ENCODE measurements around the gene TMBIM6.

DNA sequence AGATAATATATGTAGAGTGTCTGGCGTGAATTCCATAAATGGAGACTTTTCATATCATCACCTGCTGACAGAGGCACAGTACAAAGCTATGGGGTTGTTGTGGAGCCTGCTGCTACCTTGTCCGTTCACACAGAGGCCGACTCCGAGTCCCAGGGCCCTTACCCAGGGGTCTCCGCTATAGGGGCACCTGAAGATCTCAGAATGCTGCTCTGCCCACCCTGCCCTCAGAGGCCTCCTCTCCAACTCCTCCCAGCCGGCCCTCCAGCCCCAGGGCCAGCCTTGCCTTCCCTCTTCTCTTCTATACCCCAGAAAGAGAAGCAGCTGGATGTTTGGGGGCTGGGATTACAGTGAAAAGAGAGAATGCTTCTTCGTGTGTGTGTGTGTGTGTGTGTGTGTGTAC lies 65.5 kb downstream of the TMBIM6 start:
- TF ChIP-seq, protein P1, sequence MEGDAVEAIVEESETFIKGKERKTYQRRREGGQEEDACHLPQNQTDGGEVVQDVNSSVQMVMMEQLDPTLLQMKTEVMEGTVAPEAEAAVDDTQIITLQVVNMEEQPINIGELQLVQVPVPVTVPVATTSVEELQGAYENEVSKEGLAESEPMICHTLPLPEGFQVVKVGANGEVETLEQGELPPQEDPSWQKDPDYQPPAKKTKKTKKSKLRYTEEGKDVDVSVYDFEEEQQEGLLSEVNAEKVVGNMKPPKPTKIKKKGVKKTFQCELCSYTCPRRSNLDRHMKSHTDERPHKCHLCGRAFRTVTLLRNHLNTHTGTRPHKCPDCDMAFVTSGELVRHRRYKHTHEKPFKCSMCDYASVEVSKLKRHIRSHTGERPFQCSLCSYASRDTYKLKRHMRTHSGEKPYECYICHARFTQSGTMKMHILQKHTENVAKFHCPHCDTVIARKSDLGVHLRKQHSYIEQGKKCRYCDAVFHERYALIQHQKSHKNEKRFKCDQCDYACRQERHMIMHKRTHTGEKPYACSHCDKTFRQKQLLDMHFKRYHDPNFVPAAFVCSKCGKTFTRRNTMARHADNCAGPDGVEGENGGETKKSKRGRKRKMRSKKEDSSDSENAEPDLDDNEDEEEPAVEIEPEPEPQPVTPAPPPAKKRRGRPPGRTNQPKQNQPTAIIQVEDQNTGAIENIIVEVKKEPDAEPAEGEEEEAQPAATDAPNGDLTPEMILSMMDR (IDR thresholded peaks at IDR 0.05; ENCODE audit: low read length), result no peak
- TF ChIP-seq EZH2 (optimal IDR thresholded peaks at IDR 0.05; ENCODE audit: low read depth, low read length) (no peak), EZH2phosphoT487 (IDR thresholded peaks at IDR 0.05; ENCODE audit: low read length) (no peak)
